GM19043 (cell line): ENCODE results near the gene TNFRSF4.

Experiments used
- ATAC-seq: cut with Tn5 transposase; IDR thresholded peaks from one replicate; pipeline ENCODE4 v1.9.1; 2021; ENCODE audit warnings: low read depth; ENCODE audit not compliant: unreplicated experiment

The TNFRSF4 gene

GRCh38 chr1:1234180-1234808, 20.3 kb upstream of the TNFRSF4 start:
- no peak for ATAC-seq

GRCh38 chr1:1233567-1233892, 19.6 kb upstream of the TNFRSF4 start:
- no peak for ATAC-seq

- no peak for ATAC-seq
Measured at GRCh38 chr1:1232796-1233566, 19.0 kb upstream of the TNFRSF4 start.

- ATAC-seq, result no peak
Measured at GRCh38 chr1:1232208-1232795, 18.3 kb upstream of the TNFRSF4 start, which contains the start of gene B3GALT6. TSS of gene B3GALT6 (plus strand) at chr1:1232237. CDS start at chr1:1232279, 42 bp downstream.

GRCh38 chr1:1231400-1232207, 17.7 kb upstream of the TNFRSF4 start, which contains the start of gene SDF4:
TSS of gene SDF4 (minus strand) at chr1:1232001. CDS start at chr1:1228772, 3,229 bp downstream.
- ATAC-seq, result peak; percentile 93

- ATAC-seq, result no peak
Measured at GRCh38 chr1:1230656-1231399, 16.9 kb upstream of the TNFRSF4 start.

GRCh38 chr1:1229770-1230169, 15.8 kb upstream of the TNFRSF4 start:
- no peak for ATAC-seq

GRCh38 chr1:1228596-1229321, 14.8 kb upstream of the TNFRSF4 start:
- no peak for ATAC-seq

- no peak for ATAC-seq
Measured at GRCh38 chr1:1228187-1228586, 14.2 kb upstream of the TNFRSF4 start.

GRCh38 chr1:1227386-1227785, 13.4 kb upstream of the TNFRSF4 start:
- ATAC-seq, result no peak

- no peak for ATAC-seq
Measured at GRCh38 chr1:1226566-1227362, 12.8 kb upstream of the TNFRSF4 start.

- ATAC-seq, result no peak
Measured at GRCh38 chr1:1225913-1226312, 12.0 kb upstream of the TNFRSF4 start.

GRCh38 chr1:1225238-1225845, 11.4 kb upstream of the TNFRSF4 start:
- ATAC-seq, result no peak

GRCh38 chr1:1223891-1224290, 9.9 kb upstream of the TNFRSF4 start:
- ATAC-seq, result no peak

GRCh38 chr1:1223321-1223720, 9.4 kb upstream of the TNFRSF4 start:
- ATAC-seq, result no peak

GRCh38 chr1:1222575-1223225, 8.7 kb upstream of the TNFRSF4 start:
- no peak for ATAC-seq

GRCh38 chr1:1221887-1222574, 8.1 kb upstream of the TNFRSF4 start:
- no peak for ATAC-seq
